NCI-H510A treated with DMSO at 0.1 percent for 48 hours (cell line): ENCODE results near the gene ANKS1A.

Source experiments
- DNase-seq: peaks from one replicate; lab custom pipeline; 2025; lab: John Stamatoyannopoulos, UW

Gene ANKS1A

DNA sequence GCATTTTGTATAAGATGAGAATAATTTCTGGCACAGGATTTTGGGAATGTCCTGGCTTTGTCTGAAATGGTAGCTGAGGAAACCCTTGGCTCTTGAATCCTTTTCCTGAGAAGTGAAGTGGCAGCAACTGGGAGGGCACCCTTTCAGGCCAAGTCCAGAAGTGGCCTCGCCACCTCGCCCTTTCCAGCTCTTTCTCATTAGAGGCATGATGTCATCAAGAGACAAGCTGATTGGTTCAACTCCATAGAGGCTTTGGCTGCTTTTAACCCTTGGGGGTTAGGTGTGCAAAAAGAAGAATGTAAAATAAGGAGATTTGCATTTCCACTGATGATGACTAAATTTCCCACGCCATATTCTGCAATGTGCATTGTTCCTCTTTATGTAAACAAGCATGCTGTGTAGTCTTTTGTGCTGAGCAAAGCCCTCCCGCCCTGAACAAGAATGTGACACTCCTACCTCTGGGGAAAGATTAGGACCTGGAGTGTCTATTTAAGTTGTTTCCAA, 135.5 kb downstream of the ANKS1A start:
- peak; percentile 98 for DNase-seq

DNA sequence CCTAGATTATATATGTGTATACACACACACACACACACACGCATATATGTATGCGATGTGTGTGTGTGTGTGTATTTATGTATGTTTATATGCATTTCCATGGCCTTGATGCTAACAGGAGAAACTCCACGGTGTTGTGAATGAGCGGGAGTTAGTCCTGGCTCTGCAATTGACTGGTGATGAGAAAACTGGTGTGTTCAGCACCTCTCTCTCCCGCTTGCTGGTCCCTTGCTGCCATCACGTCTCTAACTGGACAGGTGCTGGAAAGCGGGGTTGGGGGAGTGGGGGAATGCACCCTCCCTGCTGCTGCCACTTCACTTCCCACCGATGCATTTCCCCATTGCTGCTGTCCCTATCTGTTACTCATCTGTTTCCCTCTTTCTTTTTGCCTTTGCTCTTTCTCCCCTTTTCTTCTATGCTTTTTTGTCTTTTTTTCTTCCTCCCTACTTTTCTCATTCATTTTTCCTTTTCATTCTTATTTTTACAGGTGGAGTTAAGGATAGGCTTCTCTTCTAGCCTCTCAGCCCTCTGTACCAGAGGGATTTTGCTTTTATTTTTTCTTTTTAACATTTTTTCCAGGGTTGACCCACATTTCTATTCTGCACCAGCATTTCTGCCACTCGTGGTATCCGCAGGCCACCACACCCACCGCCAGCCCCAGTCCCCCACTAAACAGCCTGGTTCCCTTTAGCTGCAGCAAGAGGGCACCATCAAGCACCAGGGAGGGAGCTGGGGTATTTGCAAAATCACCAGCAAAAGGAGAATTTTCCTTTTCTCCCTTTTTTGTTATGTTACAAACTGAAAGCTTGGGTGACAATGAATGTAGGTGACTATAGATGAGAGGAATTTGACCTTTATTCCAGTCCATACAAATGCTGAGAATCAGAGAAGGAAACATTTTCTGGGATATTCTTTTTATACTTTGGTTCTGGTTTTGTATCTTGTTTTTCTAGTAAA, 136.5 kb downstream of the ANKS1A start:
- no peak for DNase-seq

DNA sequence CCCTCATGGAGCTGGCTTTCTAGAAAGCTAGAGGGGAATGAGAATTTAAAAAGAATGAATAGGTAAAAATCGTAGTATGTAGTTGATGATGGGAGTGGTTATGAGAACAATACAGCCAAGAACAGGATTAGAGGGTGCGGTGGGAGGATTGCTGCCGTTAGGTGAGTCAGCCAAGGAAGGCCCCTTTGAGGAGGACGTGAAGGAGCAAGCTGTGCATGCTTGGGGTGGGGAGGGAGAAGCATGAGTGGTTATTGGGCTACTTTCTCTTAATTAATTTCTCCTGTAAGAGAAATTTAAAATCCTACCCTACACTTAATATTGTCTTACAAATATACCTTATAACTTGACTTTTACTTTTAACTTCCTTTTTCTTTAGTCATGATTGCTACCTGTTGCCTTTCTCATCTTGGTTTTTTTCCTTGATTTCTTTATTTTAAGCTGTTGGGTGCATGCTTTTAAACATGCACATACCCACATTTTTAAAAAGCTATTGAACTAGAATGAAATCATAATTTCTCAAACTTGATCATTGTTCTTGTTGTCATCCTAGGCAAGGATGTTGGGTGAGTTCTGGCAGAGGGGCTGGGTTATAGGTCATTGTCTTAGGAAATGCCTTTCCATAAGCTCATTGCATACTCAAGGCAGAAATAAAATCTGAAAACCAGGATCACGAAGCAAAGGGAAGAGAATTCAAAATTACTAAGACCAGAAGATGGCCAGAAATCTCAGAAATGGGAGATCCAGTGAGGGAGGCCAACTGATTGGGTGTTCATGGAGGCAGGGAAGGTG, 137.6 kb downstream of the ANKS1A start:
- no peak for DNase-seq

DNA sequence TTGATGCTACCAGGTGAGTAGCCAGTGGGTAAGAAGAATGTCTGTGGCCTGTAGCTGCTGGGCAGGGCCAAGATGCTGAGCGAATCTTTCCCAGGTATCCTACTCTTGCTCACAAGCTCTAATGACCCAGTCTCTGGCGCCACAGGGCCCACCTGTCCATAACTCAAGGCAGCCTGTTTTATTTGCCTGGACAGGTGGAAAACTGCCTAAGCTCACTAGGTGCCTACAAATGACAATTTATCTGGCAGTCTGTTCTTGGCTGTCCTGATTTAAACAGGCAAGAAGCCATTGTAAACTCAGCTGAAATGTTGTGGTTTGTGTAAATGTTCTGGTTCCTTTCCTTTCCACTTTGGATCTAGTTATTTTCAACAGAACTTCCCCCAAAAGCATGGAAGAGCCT, 138.8 kb downstream of the ANKS1A start:
- DNase-seq = no peak

DNA sequence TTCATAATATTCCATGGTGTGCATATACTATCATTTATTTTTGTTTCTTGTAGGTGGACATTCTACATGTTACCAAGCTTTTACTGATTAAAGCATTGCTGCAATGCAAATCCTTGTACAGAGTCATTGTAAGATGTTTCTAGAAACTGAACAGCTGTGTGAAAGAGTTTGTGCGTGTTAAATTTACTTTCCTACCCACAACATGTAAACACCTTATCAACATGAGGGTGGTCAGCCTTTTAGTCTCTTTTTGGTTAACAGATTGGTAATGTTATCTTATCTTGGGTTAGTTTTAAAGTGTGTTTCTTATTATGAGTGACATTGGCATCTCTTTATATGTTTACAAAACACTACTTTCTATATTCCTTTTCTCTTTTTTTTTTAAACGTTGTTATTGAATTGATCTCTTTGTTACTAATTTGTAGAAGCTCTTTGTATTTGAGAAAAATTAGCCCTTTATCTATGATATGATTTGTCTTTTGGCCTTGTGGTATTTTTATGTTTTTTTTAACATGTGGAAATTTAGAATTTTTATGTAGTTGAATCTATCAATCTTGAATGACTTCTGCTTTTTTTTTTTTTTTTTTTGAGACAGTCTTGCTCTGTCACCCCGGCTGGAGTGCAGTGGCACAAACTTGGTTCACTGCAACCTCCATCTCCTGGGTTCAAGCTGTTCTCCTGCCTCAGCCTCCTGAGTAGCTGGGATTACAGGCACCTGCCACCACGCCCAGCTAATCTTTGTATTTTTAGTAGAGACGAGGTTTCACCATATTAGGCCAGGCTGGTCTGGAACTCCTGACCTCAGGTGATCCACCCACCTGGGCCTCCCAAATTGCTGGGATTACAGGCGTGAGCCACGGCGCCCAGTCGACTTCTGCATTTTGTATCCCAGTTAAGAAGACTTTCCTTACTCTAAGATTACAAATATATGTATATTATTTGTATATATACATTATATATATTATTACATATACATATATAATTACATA, 140.0 kb downstream of the ANKS1A start:
- DNase-seq = no peak

DNA sequence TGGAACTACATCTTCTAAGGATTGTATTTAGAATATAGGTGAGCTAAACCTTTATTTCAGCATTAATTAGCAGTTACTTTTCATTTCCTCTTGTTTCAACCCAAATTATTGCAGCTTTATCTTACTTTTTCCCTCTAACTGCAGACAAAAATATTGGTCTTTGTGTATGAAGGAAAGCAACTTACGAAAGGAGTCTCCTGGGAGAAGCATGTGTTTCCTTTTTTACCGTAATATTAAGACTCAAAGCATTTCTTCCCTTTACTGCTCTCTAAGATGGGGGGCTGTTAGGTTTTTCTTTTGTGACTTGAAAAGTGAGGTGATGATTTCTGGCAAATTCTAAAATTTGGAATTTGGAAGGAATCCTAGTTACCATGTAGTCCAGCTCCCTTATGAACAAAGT, 141.0 kb downstream of the ANKS1A start:
- DNase-seq = no peak

DNA sequence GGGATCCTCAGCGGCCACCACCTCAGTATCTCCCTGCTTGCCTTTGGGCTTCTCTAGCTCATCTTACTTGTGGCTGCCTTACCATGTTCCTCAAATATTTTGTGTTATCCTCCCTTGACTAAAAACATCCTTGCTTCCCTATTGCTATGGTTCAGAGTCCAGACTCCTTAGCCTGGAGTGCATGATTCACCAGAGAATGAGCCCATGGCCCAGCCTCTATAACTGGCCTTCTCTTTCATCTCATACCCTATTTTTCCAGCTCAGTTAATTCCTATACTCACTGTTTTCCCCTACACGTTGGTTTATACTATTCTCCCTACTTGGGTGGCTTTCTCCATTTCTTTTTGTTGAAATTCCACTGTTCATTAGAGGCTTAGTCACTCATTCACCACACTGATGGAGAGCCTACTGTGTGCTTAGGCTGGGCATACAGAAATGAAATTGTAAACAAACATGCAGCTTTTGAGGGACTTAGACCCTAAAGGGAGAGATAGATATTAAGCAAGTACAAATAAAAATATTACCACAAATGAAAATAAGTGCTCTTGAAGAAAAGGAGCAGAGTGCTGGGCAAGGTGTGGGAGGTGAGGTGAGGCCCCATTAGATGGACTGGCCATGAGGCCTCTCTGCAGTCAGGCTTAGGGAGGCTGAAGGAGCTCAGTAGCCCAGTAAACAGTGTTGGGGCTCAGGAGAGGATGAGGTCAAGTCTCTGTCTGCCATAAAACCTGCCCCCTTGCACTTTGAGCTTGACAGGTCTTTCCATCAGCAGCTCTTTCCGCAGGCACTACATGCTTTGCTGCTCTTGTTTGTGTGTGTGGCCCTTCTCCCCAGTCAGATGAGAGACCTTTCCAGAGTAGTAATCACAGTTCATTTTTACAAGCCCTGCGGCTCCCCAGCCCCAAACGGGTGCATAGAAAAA, 142.8 kb downstream of the ANKS1A start:
- no peak for DNase-seq

DNA sequence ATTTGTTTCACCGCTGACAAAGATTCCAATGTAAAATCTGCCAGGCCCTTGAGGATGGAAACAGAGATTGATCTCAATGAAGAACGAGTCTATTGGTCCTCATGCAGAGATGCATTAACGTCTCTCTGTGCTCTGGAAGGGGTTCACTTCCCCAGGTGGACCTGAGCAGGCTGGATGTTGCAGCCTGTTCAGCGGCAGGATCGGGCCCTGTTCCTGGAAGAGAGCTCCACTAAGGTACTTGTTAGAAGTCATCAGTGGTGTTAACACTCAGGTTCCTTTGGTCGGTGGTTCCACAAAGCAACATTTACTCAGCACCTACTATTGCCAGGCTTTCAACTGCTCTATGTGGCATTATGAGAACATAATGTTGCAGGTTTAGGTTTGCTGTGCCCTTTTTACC, 144.6 kb downstream of the ANKS1A start:
- DNase-seq = no peak

DNA sequence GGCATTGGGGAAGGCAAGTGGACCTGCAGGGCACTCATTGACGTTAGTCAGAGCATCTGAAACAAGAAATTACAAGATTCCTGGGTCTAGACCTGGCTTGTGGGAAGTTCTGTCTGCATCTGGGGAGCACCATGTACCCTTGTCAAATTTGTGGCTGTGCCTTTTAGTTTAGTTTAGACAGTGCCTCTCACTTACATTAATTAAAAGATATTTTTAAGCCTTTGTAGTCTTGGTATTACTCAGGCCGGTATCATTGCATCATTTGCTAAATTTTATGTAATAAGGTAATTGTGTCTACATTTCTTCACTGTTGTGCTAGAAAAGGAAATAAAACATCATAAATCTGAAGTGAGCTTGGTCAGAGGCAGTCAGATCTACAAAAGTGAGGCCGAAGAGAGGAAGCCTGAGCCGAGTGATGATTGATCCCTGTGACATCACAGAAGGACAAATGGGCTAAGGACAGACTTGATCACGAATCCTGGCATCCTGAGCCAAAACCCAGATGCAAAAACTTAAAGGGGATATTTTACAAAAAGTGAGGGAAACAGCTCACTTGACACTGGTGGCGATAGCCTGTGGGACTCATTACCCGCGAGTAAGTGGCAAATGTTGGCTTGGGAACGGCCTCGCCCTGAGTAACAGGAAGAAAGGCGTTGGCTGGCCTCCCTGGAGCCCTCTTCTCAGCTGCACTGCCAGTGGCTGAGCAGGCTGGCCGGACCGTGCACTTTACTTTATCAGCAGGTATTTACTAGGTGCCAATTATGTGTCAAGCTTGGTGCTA, 145.5 kb downstream of the ANKS1A start:
- DNase-seq = peak; percentile 21

DNA sequence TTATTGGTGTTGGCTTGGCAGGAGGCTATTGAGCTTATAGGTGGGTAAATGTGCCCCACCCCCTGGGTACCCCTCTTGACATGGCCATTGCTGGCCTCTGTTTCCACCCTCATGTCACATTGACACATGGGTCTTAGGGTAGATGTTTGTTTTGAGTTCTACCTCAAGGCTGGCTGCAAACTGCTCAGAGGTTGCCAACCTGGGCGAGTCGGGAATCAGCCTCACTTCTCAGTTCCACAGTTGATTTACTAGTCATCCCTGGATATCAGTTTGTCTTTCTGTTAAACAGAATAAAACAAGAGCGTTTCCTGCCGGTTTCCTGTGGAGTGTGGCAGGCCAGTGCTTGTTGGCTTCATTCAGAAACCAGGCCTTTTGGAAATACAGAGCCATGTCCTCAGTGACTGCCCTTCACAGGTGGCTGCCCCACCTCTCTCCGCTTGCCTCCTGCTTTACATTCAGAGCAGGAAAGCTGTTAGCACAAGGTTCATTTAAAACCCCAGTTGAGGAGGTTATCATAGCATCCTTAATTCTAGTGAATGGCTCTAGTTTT, 146.5 kb downstream of the ANKS1A start:
- no peak for DNase-seq

DNA sequence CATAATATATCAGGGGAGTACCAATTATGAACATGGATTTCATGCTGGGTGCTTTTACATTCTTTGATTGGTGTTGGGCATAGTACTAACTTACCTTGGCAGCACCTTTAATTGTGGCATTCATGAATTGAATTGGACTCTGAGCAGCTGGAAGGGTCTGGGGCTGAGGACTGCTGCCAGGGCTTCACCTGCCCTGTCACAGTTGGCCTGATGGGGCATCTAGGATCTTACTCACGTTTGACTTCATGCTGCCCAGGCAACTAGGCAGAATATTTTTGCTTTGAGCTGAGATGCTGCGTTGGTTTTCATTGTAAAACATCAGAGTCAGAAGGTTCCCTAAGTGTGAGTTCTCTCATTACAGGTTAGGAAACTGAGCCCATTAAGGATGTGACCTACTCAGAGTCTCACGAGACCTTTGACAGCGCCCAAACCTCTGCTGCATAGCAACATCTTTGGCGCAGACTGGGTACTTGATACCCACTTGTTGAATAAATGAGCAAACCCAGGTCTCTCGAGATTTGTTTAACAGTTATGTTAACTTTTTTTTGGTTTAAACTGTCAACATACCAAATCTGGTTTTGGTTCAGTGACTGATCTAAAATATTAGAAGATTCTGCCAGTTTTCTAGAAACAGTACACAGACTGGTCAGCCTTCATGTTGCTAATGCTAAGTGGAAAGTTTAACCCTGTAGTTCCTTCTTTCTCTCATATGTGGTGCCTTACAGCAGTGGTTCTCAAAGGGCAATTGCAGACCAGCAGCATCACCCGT, 147.2 kb downstream of the ANKS1A start:
- DNase-seq = no peak

DNA sequence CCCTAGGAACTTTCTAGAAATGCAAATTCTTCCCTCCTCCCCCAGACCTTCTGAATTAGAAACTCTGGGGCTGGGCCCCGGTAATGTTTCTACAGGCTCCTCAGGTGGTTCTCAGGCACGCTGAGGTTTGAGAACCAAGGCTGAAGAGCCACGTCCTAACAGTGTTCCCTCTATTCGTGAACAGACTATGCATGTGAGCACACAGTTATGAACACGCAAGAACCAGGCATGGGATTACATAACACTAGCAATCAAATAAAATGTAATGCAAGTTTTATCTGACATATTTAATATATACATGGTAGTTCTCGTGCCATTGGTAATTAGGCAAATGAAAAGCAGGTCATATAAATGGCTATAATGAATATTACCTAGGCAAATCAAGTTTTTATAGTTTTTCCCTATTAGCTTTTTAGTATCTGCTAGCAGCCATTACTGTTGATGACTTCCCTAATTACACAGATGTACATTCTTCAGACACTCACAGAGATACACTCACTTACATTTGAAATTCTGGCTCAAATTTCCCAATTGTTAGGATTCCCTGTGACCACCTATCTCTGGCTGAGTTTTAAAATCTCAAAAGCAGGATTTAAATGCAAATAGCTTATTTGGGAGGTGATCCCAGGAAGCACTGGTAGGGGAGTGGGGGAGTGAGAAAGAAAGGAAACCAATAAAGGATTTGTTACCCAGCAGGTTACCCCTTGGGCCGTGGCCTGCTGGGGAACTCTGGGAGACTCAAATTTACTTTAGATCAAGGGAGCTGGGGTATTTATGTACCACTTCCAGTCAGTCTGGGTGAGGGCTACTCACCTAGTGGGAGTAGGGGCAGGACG, 148.0 kb downstream of the ANKS1A start:
- no peak for DNase-seq

DNA sequence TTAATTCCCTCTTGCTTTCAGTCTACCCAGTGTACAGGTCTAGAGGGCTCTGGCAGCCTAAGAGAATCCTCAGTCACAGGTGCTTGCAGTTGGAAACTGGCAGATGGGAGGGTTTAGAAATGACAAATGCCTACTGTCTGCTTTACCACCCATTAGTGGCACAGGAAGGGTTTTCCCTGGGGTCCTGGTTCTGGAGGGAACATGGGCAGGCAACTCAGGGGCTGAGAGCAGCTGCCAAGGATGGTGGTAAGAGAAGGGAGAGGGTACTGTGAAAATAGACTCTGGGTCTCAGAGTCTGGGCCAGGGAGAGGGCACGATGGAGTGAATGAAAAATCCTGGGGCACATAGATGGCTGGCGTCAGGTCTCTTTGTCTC, 148.6 kb downstream of the ANKS1A start:
- no peak for DNase-seq

DNA sequence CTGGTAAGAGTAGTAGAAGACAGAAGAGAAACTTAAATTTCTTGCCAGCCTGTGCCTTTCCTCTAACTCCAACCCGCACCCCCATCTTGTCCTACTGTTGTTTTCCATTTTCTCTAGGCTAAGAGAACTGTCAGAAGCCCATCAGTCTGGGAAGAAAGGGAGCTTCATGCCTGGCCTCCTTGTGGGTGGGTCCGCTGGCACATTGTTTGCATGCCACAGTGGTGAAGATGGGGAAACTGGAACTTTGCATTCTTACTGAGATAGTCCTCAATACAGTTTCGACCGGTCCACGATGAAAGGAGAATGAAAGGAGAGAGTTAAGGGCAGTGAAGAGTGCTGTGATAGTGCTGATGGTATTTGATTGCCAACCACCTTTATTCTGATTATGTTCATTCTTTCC, 149.0 kb downstream of the ANKS1A start:
- DNase-seq = no peak

DNA sequence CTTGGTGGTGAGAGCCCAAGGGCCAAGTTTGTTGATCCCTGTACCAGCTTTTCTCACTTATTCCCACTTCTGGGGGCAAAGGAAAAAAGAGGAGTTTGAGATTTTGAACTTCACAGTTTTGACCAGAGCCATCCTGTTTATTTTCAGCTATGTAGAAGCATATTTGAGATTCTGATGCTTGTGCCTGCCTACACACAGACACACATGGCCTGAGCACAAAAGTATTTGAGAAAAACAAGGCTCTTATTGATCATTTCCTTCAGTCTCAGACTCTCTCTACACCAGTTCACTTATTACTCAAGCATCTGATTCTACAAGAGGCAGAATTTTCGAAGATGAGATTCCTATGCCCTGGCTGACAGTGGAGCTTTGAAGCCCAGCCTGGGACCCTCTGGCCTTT, 151.3 kb downstream of the ANKS1A start:
- no peak for DNase-seq

DNA sequence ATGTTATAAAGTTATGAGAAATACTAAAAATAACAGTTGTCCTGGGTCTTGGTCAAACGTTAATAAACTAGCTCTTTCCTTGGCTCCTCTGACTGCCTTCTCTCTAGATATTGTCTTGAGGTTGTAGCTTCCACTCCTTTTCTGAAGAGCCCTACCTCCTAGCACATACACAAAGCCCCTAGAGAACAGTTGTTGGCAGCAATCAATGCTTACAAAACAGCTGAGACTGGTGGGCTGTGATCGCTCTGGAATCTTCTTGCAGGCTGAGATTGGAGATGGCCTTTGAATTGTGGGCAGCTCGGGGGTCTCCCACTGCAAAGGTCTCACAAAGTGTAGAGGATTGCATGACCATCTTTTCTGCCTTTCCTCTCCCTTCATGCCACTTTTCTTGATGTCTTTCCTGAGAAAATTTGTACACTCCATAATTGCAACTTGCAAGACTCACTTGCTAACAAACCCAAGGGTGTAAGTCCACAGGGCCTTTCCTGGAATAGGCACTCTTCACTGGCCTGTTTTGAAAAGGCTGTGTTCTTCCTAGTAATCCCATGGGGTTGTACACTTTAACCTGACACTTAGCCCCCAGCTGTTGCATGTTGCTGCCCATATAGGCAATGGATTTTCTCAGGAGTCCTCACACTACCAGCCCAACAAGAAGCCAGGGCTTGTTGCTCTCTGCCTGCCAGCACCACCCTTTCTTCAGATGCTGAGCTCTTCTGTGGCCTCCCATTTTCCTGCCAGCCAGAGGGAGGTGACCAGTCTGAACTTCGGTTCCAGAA, 152.2 kb downstream of the ANKS1A start:
- DNase-seq = no peak
